H1 (cell line): ENCODE data around the gene CLCN5. TPM values are rescaled to one million over a fixed set of nuclear protein-coding genes. Genes with fewer than 3 reads are reported as not detected.
A peak's percentile ranks its signal among the peaks of the same experiment; 100 is the strongest.

Experiments
- CTCF ChIA-PET: fragments of 300-600 bp; sonication (Branson Sonifier 250); formaldehyde crosslinking; loops from one replicate; lab custom pipeline; 2021; ENCODE audit not compliant: partially characterized antibody; lab: Charles Lee
- POLR2A ChIA-PET: fragments of 300-600 bp; sonication (Branson Sonifier 250); formaldehyde crosslinking; loops from one replicate; lab custom pipeline; 2021; ENCODE audit warnings: inconsistent platforms; ENCODE audit not compliant: partially characterized antibody; lab: Charles Lee
- DNase-seq, 2 experiments: peaks; one replicate each; pipeline versions ENCODE4 v3.0.0 to v3.0.0-alpha.2; 2010 to 2022; ENCODE audit warnings: low spot score in 2 of 2, low read depth in 1 of 2, mixed read lengths in 1 of 2
- FAIRE-seq: peaks from 2 replicates; lab custom pipeline; 2011; peaks lifted over from hg19 to GRCh38; lab: Jason Lieb, UNC
- H2AFZ ChIP-seq: 2 replicates; pipeline ENCODE4 v1.8.1; 2012; ENCODE audit warnings: low read length, inconsistent platforms
- H2AK5ac ChIP-seq: 2 replicates; pipeline ENCODE4 v1.6.1; 2013; ENCODE audit warnings: low read depth, low read length
- H2BK120ac ChIP-seq: replicated peaks from 2 replicates; pipeline ENCODE3; 2013; ENCODE audit warnings: low read depth, low read length, inconsistent platforms
- H2BK12ac ChIP-seq: 2 replicates; pipeline ENCODE4 v1.6.1; 2013; ENCODE audit warnings: low read depth, low read length
- H2BK15ac ChIP-seq: 2 replicates; pipeline ENCODE4 v1.6.1; 2013; ENCODE audit warnings: low read length
- H2BK20ac ChIP-seq: 2 replicates; pipeline ENCODE4 v1.6.1; 2013; ENCODE audit warnings: low read length
- H2BK5ac ChIP-seq: 2 replicates; pipeline ENCODE4 v1.6.1; 2013; ENCODE audit warnings: low read depth, low read length
- H3K14ac ChIP-seq: 2 replicates; pipeline ENCODE4 v1.6.1; 2013; ENCODE audit warnings: inconsistent platforms; ENCODE audit not compliant: insufficient read length
- H3K18ac ChIP-seq: 2 replicates; pipeline ENCODE4 v1.6.1; 2013; ENCODE audit warnings: low read length; ENCODE audit errors: extremely low read depth
- H3K23ac ChIP-seq: 2 replicates; pipeline ENCODE4 v1.6.1; 2013; ENCODE audit warnings: inconsistent platforms; ENCODE audit not compliant: insufficient read length
- H3K23me2 ChIP-seq: 2 replicates; pipeline ENCODE4 v1.6.1; 2013; ENCODE audit warnings: low read depth, low read length
- H3K27ac ChIP-seq: 2 replicates; pipeline ENCODE4 v1.6.1; 2011; ENCODE audit warnings: low read depth, low read length, inconsistent platforms
- H3K27me3 ChIP-seq, 4 experiments: replicated peaks in 1 of 4; 1 replicate in 1 of 4; 2 replicates in 3 of 4; pipeline versions ENCODE4 v1.6.1 to v1.8.1; 2011 to 2013; ENCODE audit warnings: low read length in 3 of 4, mild to moderate bottlenecking in 3 of 4, inconsistent platforms in 2 of 4, mixed read lengths in 2 of 4, moderate library complexity in 1 of 4; ENCODE audit not compliant: control insufficient read depth in 3 of 4, insufficient read depth in 3 of 4; ENCODE audit errors: extremely low read depth in 1 of 4
- H3K36me3 ChIP-seq, 4 experiments: 2 replicates each; pipeline versions ENCODE4 v1.6.1 to v1.8.1; 2011 to 2013; ENCODE audit warnings: mild to moderate bottlenecking in 4 of 4, low read length in 3 of 4, moderate library complexity in 2 of 4, control low read depth in 1 of 4, inconsistent platforms in 1 of 4; ENCODE audit not compliant: insufficient read depth in 4 of 4, control insufficient read depth in 2 of 4
- H3K4ac ChIP-seq: replicated peaks from 2 replicates; pipeline ENCODE3; 2013; ENCODE audit warnings: low read length, low read depth, mixed read lengths, inconsistent platforms; ENCODE audit not compliant: insufficient read length
- H3K4me1 ChIP-seq, 4 experiments: replicated peaks in 1 of 4; 1 replicate in 1 of 4; 2 replicates in 3 of 4; pipeline versions ENCODE4 v1.6.1 to v1.8.1; 2011 to 2013; ENCODE audit warnings: low read length in 3 of 4, inconsistent platforms in 2 of 4, mixed read lengths in 1 of 4; ENCODE audit not compliant: insufficient read depth in 4 of 4, control insufficient read depth in 3 of 4
- H3K4me2 ChIP-seq, 2 experiments: 2 replicates each; pipeline versions ENCODE4 v1.6.1 to v1.8.1; 2011 to 2013; ENCODE audit warnings: low read depth in 2 of 2, low read length in 2 of 2, control low read depth in 1 of 2, inconsistent platforms in 1 of 2, mild to moderate bottlenecking in 1 of 2; ENCODE audit not compliant: insufficient read depth in 1 of 2
- H3K4me3 ChIP-seq, 4 experiments: fragments of 200-600, 300-600 bp in 1 of 4; sonication (generic), shearing (Covaris generic), sonication (Bioruptor Twin) in 1 of 4; 2 replicates each; pipeline versions ENCODE4 v1.5.1 to v1.8.1; 2011 to 2016; ENCODE audit warnings: low read length in 4 of 4, low read depth in 3 of 4, control low read depth in 2 of 4, inconsistent platforms in 2 of 4, mild to moderate bottlenecking in 2 of 4, mixed read lengths in 1 of 4, moderate library complexity in 1 of 4; ENCODE audit not compliant: insufficient read depth in 2 of 4; ENCODE audit errors: extremely low read depth in 1 of 4
- H3K56ac ChIP-seq: replicated peaks from 2 replicates; pipeline ENCODE3; 2013; ENCODE audit warnings: low read depth, mild to moderate bottlenecking, mixed read lengths, low read length, inconsistent platforms; ENCODE audit not compliant: insufficient read length
- H3K79me1 ChIP-seq: 2 replicates; pipeline ENCODE4 v1.6.1; 2013; ENCODE audit warnings: low read depth, low read length, control low read depth
- H3K79me2 ChIP-seq, 2 experiments: 2 replicates each; pipeline versions ENCODE4 v1.6.1 to v1.8.1; 2012 to 2013; ENCODE audit warnings: low read length in 2 of 2, mild to moderate bottlenecking in 2 of 2, inconsistent platforms in 1 of 2; ENCODE audit not compliant: insufficient read depth in 2 of 2, control insufficient read depth in 1 of 2
- H3K9ac ChIP-seq, 4 experiments: replicated peaks in 1 of 4; 1 replicate in 1 of 4; 2 replicates in 3 of 4; pipeline versions ENCODE4 v1.6.1 to v1.8.1; 2011 to 2013; ENCODE audit warnings: low read depth in 3 of 4, low read length in 3 of 4, control low read depth in 2 of 4, mild to moderate bottlenecking in 2 of 4, moderate library complexity in 2 of 4, inconsistent platforms in 1 of 4; ENCODE audit errors: extremely low read depth in 1 of 4
- H3K9me3 ChIP-seq, 2 experiments: 2 replicates each; pipeline versions ENCODE4 v1.6.1 to v1.8.1; 2012 to 2013; ENCODE audit warnings: mild to moderate bottlenecking in 2 of 2, moderate library complexity in 2 of 2, control low read depth in 1 of 2, inconsistent platforms in 1 of 2, low read depth in 1 of 2, low read length in 1 of 2, mixed read lengths in 1 of 2; ENCODE audit not compliant: insufficient read depth in 2 of 2
- H4K20me1 ChIP-seq, 2 experiments: replicated peaks in 1 of 2; 2 replicates each; pipeline versions ENCODE3 to v1.8.1; 2011 to 2013; ENCODE audit warnings: inconsistent platforms in 2 of 2, low read length in 2 of 2, mild to moderate bottlenecking in 1 of 2; ENCODE audit not compliant: insufficient read depth in 2 of 2, control insufficient read depth in 1 of 2
- H4K5ac ChIP-seq: 2 replicates; pipeline ENCODE4 v1.6.1; 2013; ENCODE audit warnings: low read length, low read depth, mixed read lengths, inconsistent platforms; ENCODE audit not compliant: insufficient read length
- H4K8ac ChIP-seq: 2 replicates; pipeline ENCODE4 v1.8.0; 2013; ENCODE audit warnings: mild to moderate bottlenecking, moderate library complexity, low read length, inconsistent platforms; ENCODE audit not compliant: insufficient read depth; ENCODE audit errors: extremely low read depth
- H4K91ac ChIP-seq: replicated peaks from 2 replicates; pipeline ENCODE3; 2013; ENCODE audit warnings: low read length, mixed read lengths, inconsistent platforms; ENCODE audit not compliant: insufficient read length
- CEBPB ChIP-seq: IDR thresholded peaks from 2 replicates; pipeline ENCODE4 v1.6.1; 2012; ENCODE audit warnings: low read depth, low read length
- KDM1A ChIP-seq: fragments of 200-600, 300-600 bp; sonication (generic); IDR thresholded peaks from 2 replicates; pipeline ENCODE4 v1.7.1; 2016; ENCODE audit warnings: mild to moderate bottlenecking, low read length, borderline replicate concordance
- KDM5A ChIP-seq: fragments of 200-600 bp; IDR thresholded peaks from 2 replicates; pipeline ENCODE4 v1.7.1; 2012; ENCODE audit warnings: mild to moderate bottlenecking, low read length, inconsistent platforms, mixed read lengths
- RNF2 ChIP-seq: fragments of 200-900, 300-1000 bp; sonication (generic); IDR thresholded peaks from 2 replicates; pipeline ENCODE4 v1.7.1; 2016; ENCODE audit warnings: borderline replicate concordance, low read depth, mild to moderate bottlenecking, antibody characterized with exemption, low read length; ENCODE audit not compliant: poor library complexity, severe bottlenecking; ENCODE audit errors: missing control alignments
- RXRA ChIP-seq: IDR thresholded peaks from 2 replicates; pipeline ENCODE4 v1.6.1; 2011; ENCODE audit warnings: low read depth, mild to moderate bottlenecking, low read length, moderate library complexity; ENCODE audit not compliant: insufficient read depth
- SUZ12 ChIP-seq: fragments of 200-600 bp; sonication (generic); IDR thresholded peaks from 2 replicates; pipeline ENCODE4 v1.6.1; 2012; ENCODE audit warnings: mild to moderate bottlenecking, inconsistent platforms, low read length, moderate library complexity, mixed read lengths
- YY1 ChIP-seq: IDR thresholded peaks from 2 replicates; pipeline ENCODE4 v1.6.1; 2011; ENCODE audit warnings: low read depth, mild to moderate bottlenecking, low read length
- WGBS, 2 experiments: shearing (Covaris generic) in 1 of 2; methylation state at CpG; one replicate each; pipeline versions ENCODE4 v1.1.6 to v1.1.7; 2013 to 2015; ENCODE audit warnings: low lambda C conversion rate in 2 of 2, mixed read lengths in 2 of 2, inconsistent platforms in 1 of 2, low coverage in 1 of 2, missing lambda C conversion rate in 1 of 2; ENCODE audit not compliant: insufficient replicate concordance in 2 of 2, insufficient coverage in 1 of 2, insufficient read length in 1 of 2; ENCODE audit errors: extremely low coverage in 1 of 2, missing lambda C conversion rate in 1 of 2; 5-methylcytosine and 5-hydroxymethylcytosine counted together
- polyA plus RNA-seq, 7 experiments: library from polyadenylated mRNA; depleted of rRNA in 3 of 7; stranded (reverse) in 5 of 7; unstranded in 2 of 7; fragments of >200 nt in 5 of 7; fragments of 200-250 nt in 2 of 7; gene quantifications; 1 replicate in 5 of 7; 2 replicates in 1 of 7; 4 replicates in 1 of 7; pipeline versions ENCODE4 v1.2.1 to v1.2.3, GENCODE V29; 2011 to 2013; ENCODE audit warnings: missing spikeins in 2 of 7, mixed read lengths in 2 of 7
- total RNA-seq: library from RNA; stranded (reverse); fragmentation: NEBNext Ultra II Directional; extraction: Animal tissue kit (Norgen Biotek cat#: 25700); gene quantifications from 2 replicates; pipeline ENCODE4 v1.2.1, GENCODE V29; 2021
- TF ChIP-seq, protein P1 (sequence below), 3 experiments: IDR thresholded peaks; 1 replicate in 2 of 3; 2 replicates in 1 of 3; pipeline versions ENCODE4 v1.5.1 to v1.6.1; 2011; ENCODE audit warnings: low read length in 3 of 3, mild to moderate bottlenecking in 3 of 3, inconsistent platforms in 2 of 3, low read depth in 1 of 3, moderate library complexity in 1 of 3; ENCODE audit not compliant: insufficient read depth in 1 of 3; ENCODE audit errors: control extremely low read depth in 1 of 3
- TF ChIP-seq, protein P2 (sequence below): IDR thresholded peaks from 2 replicates; pipeline ENCODE4 v1.6.1; 2011; ENCODE audit warnings: low read length, improper control_type of control experiment

The CLCN5 gene
- total and polyA plus RNA-seq, 2 of the 8 experiments (the other 6 are each of a cell fraction or from before 2014, with no cell fraction given), result 4.2 to 9.7 TPM

DNA sequence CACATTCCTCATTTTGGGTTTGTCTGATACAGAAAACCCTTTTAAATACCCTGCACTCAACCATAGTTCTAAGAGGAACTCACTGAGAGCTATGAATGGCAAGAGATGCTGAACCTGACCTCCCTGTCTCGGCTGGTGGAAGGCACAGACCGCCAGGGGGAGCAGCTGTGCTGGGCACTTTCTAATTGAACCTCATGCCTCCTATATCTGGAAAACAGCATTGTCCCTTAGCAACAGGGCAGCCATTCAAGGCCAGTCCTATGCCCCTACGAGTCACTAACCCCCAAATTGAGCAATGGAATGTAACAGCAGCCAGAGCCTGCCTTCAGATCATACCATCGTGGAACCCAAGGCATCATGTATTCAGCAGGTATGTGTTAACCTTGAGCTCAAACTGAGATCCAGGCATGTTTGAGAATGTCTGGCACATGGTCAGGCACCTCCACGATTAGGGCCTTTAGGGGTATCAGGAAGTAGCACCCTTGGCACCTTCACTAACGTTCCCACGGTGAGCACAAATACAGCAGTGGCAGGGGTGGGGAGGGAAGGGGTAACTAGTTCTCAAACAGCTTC is 38.0 kb upstream of the CLCN5 start:
- CTCF ChIA-PET, result interaction anchor here (0.8 to 2.6 kb wide), 17 partner anchors 10 to 321 kb away, joined by 3 to 18 read pairs (median 4); no protein-coding TSS in a partner anchor
- TF ChIP-seq, protein P1, sequence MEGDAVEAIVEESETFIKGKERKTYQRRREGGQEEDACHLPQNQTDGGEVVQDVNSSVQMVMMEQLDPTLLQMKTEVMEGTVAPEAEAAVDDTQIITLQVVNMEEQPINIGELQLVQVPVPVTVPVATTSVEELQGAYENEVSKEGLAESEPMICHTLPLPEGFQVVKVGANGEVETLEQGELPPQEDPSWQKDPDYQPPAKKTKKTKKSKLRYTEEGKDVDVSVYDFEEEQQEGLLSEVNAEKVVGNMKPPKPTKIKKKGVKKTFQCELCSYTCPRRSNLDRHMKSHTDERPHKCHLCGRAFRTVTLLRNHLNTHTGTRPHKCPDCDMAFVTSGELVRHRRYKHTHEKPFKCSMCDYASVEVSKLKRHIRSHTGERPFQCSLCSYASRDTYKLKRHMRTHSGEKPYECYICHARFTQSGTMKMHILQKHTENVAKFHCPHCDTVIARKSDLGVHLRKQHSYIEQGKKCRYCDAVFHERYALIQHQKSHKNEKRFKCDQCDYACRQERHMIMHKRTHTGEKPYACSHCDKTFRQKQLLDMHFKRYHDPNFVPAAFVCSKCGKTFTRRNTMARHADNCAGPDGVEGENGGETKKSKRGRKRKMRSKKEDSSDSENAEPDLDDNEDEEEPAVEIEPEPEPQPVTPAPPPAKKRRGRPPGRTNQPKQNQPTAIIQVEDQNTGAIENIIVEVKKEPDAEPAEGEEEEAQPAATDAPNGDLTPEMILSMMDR (IDR thresholded peaks at IDR 0.05; ENCODE audit: control extremely low read depth in 1 of 3, insufficient read depth in 1 of 3, low read depth in 1 of 3, low read length in 3 of 3), result peak; percentile 69 to 76 (median 76)
- TF ChIP-seq, protein P2, sequence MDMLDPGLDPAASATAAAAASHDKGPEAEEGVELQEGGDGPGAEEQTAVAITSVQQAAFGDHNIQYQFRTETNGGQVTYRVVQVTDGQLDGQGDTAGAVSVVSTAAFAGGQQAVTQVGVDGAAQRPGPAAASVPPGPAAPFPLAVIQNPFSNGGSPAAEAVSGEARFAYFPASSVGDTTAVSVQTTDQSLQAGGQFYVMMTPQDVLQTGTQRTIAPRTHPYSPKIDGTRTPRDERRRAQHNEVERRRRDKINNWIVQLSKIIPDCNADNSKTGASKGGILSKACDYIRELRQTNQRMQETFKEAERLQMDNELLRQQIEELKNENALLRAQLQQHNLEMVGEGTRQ, result no peak
- TF ChIP-seq CEBPB (no peak), RNF2 (no peak), KDM5A (no peak), RXRA (no peak), KDM1A (no peak), YY1 (peak; percentile 57), SUZ12 (no peak)

More for the DNA sequence above, 38.0 kb upstream of the CLCN5 start:
- H4K20me1 ChIP-seq, result no peaks in the 10 kb centered on the region
- H3K23me2 ChIP-seq, result peaks cover 3% of the 10 kb centered on the region; the same call in 1 of the 2 replicates
- H2BK120ac ChIP-seq, result no peak overlapping the region
- H3K18ac ChIP-seq, result no peak overlapping the region
- H2AFZ ChIP-seq, result no peak overlapping the region
- no peak overlapping the region for H4K5ac ChIP-seq
- H2BK20ac ChIP-seq, result no peak overlapping the region
- no peak overlapping the region for H3K4me3 ChIP-seq
- H2BK5ac ChIP-seq, result no peak overlapping the region
- POLR2A ChIA-PET, result no interaction called here
- H3K4me1 ChIP-seq, result peaks cover 0 to 5% (median 3%) of the 10 kb centered on the region in 4 experiments; a peak in 3 of 7 replicates
- DNase-seq (peak; percentile 19 to 70), FAIRE-seq (peak; percentile 62)
- WGBS, 2 experiments, result 58% methylated on average over 7 of the region's 7 CpGs; no CpG with 5 or more reads in 1 of the 2 experiments
- no peak overlapping the region for H3K27ac ChIP-seq
- no peak overlapping the region for H4K91ac ChIP-seq
- H2BK12ac ChIP-seq, result no peak overlapping the region
- H3K9ac ChIP-seq, result no peak overlapping the region; a peak in 1 of 7 replicates
- no peak overlapping the region for H4K8ac ChIP-seq
- no peak overlapping the region for H3K4me2 ChIP-seq
- no peak overlapping the region for H3K56ac ChIP-seq
- H2BK15ac ChIP-seq, result no peak overlapping the region
- H3K23ac ChIP-seq, result no peak overlapping the region
- H3K79me1 ChIP-seq, result no peaks in the 10 kb centered on the region
- H3K14ac ChIP-seq, result no peak overlapping the region
- H3K4ac ChIP-seq, result no peak overlapping the region
- H3K36me3 ChIP-seq, result no peaks in the 10 kb centered on the region
- 0 out of 2 replicates have a peak overlapping the region, but pooled peaks have one; percentile 77 for H2AK5ac ChIP-seq
- no peaks in the 10 kb centered on the region for H3K27me3 ChIP-seq
- H3K9me3 ChIP-seq, result no peaks in the 10 kb centered on the region
- 0 out of 4 replicates have a peak, but pooled peaks cover 0 to 2% of the 10 kb centered on the region in 2 experiments for H3K79me2 ChIP-seq
